LNCAP (cell line): ENCODE results near the gene SIX5.

ENCODE experiments used
- CTCF ChIP-seq: fragments of 450-650 bp; IDR thresholded peaks from 2 replicates; pipeline ENCODE4 v1.5.1; 2017; ENCODE audit warnings: mild to moderate bottlenecking

Gene SIX5

GRCh38 chr19:45754323-45754722 lies 14.7 kb downstream of the SIX5 start:
- no peak for TF ChIP-seq CTCF

GRCh38 chr19:45753548-45753947 lies 15.5 kb downstream of the SIX5 start:
- no peak for TF ChIP-seq CTCF

- TF ChIP-seq CTCF = no peak
Measured at GRCh38 chr19:45752639-45753038, 16.4 kb downstream of the SIX5 start.

GRCh38 chr19:45747513-45747912 lies 21.5 kb downstream of the SIX5 start:
- TF ChIP-seq CTCF = no peak

- TF ChIP-seq CTCF = no peak
Measured at GRCh38 chr19:45746866-45747265, 22.2 kb downstream of the SIX5 start.

- no peak for TF ChIP-seq CTCF
Measured at GRCh38 chr19:45745606-45746005, 23.4 kb downstream of the SIX5 start.

- no peak for TF ChIP-seq CTCF
Measured at GRCh38 chr19:45742969-45743368, 26.1 kb downstream of the SIX5 start.
